Nephron progenitor cell (in vitro differentiated cells): ENCODE data around the gene SNRNP48.

Experiments used
- DNase-seq: peaks from one replicate; pipeline ENCODE4 v3.0.0; 2021
- H3K27ac Mint-ChIP-seq: 2 replicates; pipeline ENCODE4 v1.8.0; 2021; ENCODE audit warnings: mild to moderate bottlenecking, moderate library complexity, mixed read lengths
- H3K27me3 Mint-ChIP-seq: 2 replicates; pipeline ENCODE4 v1.8.0; 2021; ENCODE audit warnings: mild to moderate bottlenecking, low read depth, mixed read lengths; ENCODE audit not compliant: poor library complexity
- H3K36me3 Mint-ChIP-seq: 2 replicates; pipeline ENCODE4 v1.8.0; 2021; ENCODE audit warnings: low read depth, mixed read lengths
- H3K4me1 Mint-ChIP-seq: 2 replicates; pipeline ENCODE4 v1.8.0; 2021; ENCODE audit warnings: mixed read lengths
- H3K4me3 Mint-ChIP-seq: 2 replicates; pipeline ENCODE4 v1.8.0; 2021; ENCODE audit warnings: mild to moderate bottlenecking, moderate library complexity, mixed read lengths
- H3K9me3 Mint-ChIP-seq: 2 replicates; pipeline ENCODE4 v1.8.0; 2021; ENCODE audit warnings: mild to moderate bottlenecking, moderate library complexity, mixed read lengths
- TF ChIP-seq, protein P1 (sequence below): fragments of 200-600 bp; sonication (generic); IDR thresholded peaks from 2 replicates; pipeline ENCODE4 v1.5.0; 2021; ENCODE audit warnings: antibody characterized with exemption

The SNRNP48 gene

DNA sequence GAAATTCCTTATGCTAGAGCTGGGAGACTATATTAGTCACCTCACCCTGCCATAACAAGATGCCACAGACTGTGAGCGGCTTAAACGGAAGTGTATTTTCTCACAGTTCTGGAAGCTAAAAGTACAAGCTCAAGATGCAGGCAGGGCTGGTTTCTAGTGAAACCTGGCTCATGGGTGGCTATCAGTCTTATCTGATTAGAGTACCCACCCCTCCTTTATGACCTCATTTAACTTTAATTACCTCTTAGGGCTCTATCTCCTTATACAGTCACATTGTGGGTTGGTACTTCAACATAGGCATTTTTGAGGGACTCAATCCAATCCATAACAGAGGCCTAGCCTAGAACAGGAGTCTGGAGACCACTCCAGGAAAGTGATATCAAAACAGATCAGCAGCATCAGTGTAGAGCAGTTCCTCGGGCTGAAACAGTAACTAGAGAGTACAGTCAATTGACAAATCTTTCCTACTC lies 2.3 kb upstream of the SNRNP48 start:
- Mint-ChIP-seq H3K27me3 (no peaks in the 10 kb centered on the region), H3K4me1 (peaks cover 36% of the 10 kb centered on the region), H3K9me3 (peaks cover 25% of the 10 kb centered on the region), H3K4me3 (no peak overlapping the region), H3K27ac (peak overlapping the region; percentile 70), H3K36me3 (peaks cover 17% of the 10 kb centered on the region)
- TF ChIP-seq, protein P1, sequence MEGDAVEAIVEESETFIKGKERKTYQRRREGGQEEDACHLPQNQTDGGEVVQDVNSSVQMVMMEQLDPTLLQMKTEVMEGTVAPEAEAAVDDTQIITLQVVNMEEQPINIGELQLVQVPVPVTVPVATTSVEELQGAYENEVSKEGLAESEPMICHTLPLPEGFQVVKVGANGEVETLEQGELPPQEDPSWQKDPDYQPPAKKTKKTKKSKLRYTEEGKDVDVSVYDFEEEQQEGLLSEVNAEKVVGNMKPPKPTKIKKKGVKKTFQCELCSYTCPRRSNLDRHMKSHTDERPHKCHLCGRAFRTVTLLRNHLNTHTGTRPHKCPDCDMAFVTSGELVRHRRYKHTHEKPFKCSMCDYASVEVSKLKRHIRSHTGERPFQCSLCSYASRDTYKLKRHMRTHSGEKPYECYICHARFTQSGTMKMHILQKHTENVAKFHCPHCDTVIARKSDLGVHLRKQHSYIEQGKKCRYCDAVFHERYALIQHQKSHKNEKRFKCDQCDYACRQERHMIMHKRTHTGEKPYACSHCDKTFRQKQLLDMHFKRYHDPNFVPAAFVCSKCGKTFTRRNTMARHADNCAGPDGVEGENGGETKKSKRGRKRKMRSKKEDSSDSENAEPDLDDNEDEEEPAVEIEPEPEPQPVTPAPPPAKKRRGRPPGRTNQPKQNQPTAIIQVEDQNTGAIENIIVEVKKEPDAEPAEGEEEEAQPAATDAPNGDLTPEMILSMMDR, result no peak
- no peak for DNase-seq

DNA sequence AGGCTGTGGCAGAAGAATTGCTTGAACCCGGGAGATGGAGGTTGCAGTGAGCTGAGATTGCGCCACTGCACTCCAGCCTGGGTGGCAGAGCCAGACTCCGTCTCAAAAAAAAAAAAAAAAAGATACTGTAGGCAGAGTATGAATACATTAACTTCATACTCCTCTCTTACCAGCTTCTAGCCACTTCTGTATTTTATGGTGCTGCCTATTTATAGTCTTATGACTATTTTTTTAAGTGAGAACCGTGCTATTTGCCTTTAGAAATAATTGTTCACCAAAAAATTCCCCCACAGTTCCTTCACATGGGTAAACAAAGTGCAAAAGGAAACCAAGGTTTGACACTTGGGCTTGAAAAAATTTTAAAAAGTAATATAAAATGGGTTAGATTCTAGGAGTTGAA lies 1.5 kb upstream of the SNRNP48 start:
- H3K36me3 Mint-ChIP-seq, result peaks cover 24% of the 10 kb centered on the region
- TF ChIP-seq, protein P1, result no peak
- no peaks in the 10 kb centered on the region for H3K27me3 Mint-ChIP-seq
- no peak overlapping the region for H3K4me3 Mint-ChIP-seq
- DNase-seq, result no peak
- peaks cover 44% of the 10 kb centered on the region for H3K4me1 Mint-ChIP-seq
- no peak overlapping the region for H3K27ac Mint-ChIP-seq
- peaks cover 16% of the 10 kb centered on the region for H3K9me3 Mint-ChIP-seq

DNA sequence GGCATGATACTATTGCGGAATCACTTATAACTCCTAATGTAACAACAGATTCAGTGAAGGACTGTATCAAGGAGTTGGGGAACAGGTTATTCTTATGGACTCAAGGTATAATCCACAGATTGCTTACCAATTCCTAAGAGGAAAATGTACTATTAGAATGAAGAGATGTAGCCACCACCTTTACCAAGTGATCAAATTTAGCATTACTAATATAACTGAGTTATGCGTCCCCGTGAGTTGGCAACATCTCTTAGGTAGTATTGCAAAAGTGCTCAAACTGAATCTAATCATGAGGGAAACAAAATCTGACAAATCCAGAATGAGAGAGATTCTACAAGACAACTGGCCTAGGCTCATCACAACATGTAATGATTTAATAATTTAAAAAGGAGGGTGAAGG lies 777 bp upstream of the SNRNP48 start:
- Mint-ChIP-seq H3K27me3 (no peaks in the 10 kb centered on the region), H3K9me3 (peaks cover 10% of the 10 kb centered on the region), H3K36me3 (peaks cover 24% of the 10 kb centered on the region), H3K4me1 (peaks cover 44% of the 10 kb centered on the region), H3K27ac (no peak overlapping the region), H3K4me3 (peak overlapping the region; percentile 98)
- no peak for DNase-seq
- TF ChIP-seq, protein P1, result no peak

DNA sequence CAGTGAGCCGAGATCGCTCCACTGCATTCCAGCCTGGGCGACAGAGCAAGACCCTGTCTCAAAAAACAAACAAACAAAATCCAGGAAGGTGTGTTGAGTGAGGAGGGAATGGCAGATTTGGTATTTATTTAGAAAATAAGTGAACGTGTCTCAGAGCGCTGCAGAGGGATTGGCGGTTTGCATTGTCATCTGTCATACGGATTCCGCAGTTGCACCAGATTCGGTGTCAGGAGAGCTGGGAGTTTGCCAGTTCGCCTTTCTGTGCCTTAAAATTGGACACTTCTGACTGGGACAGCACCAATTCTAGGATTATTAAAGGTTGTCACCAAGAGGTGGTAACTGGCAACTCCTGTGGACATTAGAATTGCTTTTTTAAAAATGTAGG lies 912 bp downstream of the SNRNP48 start:
- Mint-ChIP-seq H3K27me3 (no peaks in the 10 kb centered on the region), H3K36me3 (peaks cover 28% of the 10 kb centered on the region), H3K4me3 (peak overlapping the region; percentile 98), H3K4me1 (peaks cover 44% of the 10 kb centered on the region), H3K9me3 (no peaks in the 10 kb centered on the region), H3K27ac (no peak overlapping the region)
- TF ChIP-seq, protein P1, result no peak
- DNase-seq, result no peak

DNA sequence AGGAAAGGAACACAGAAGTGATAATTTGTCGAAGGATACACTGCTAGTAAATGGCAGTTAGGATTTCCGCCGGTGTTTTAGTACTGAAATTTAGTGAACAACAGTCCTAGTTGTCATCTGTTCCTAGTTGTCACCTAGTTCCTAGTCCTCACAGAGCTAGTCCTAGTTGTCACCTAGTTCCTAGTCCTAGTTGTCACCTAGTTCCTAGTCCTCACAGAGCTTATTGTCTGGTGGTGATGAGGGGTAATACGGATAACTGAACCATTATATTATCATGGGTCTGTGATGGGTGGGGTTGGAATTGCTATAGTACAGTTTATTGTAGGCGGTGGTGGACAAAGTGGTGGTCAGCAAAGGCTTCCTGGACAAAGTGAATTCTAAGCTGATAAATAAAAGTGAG lies 1.8 kb downstream of the SNRNP48 start:
- no peaks in the 10 kb centered on the region for H3K27me3 Mint-ChIP-seq
- H3K4me3 Mint-ChIP-seq, result peak overlapping the region; percentile 98
- no peak for DNase-seq
- H3K4me1 Mint-ChIP-seq, result peaks cover 44% of the 10 kb centered on the region
- peaks cover 34% of the 10 kb centered on the region for H3K36me3 Mint-ChIP-seq
- TF ChIP-seq, protein P1, result no peak
- H3K9me3 Mint-ChIP-seq, result no peaks in the 10 kb centered on the region
- H3K27ac Mint-ChIP-seq, result no peak overlapping the region

DNA sequence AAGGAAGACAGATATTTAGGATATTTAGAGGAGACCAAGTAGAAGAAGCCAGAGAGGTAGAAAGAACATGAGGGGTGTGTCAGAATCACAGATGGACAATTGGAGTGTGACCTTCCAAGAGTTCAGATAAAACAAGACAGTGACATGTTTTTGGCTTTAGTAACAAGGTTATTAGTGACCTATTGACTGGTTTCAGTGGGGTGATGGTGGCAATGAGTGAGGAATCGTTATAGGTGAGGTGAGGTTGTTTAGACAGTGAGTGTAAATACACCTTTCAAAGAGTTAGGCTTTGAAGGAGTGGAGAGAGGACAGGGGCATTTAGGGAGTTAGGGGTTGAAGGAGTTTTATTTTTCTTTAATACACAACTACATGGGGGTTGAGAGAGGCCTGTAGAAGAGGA lies 3.2 kb downstream of the SNRNP48 start:
- H3K27ac Mint-ChIP-seq, result no peak overlapping the region
- DNase-seq, result no peak
- no peaks in the 10 kb centered on the region for H3K27me3 Mint-ChIP-seq
- H3K9me3 Mint-ChIP-seq, result no peaks in the 10 kb centered on the region
- H3K4me1 Mint-ChIP-seq, result peaks cover 44% of the 10 kb centered on the region
- no peak overlapping the region for H3K4me3 Mint-ChIP-seq
- TF ChIP-seq, protein P1, result no peak
- H3K36me3 Mint-ChIP-seq, result peaks cover 48% of the 10 kb centered on the region
